Measurements from ENCODE around the gene GPR61.

- no peak for TF ChIP-seq POLR2A (IDR thresholded peaks at IDR 0.05)
- TF ChIP-seq CTCF (IDR thresholded peaks at IDR 0.05) = no peak
Measured at GRCh38 chr1:109522026-109522425, 17.6 kb upstream of the GPR61 start.
